ENCODE measurements around the gene FBXO24. TPM values are rescaled to one million over a fixed set of nuclear protein-coding genes. Genes with fewer than 3 reads are reported as not detected.

The FBXO24 gene
- total RNA-seq, 1 donor from 2014 or later: 0.49 TPM

- Mint-ChIP-seq H3K9me3 (ENCODE audit: unreplicated experiment) (peaks cover 2% of the 10 kb centered on the region), H3K4me3 (ENCODE audit: unreplicated experiment) (peak overlapping the region; percentile 55), H3K27ac (ENCODE audit: unreplicated experiment) (no peak overlapping the region), H3K4me1 (ENCODE audit: low read depth, unreplicated experiment) (peaks cover 4% of the 10 kb centered on the region), H3K27me3 (ENCODE audit: unreplicated experiment) (peaks cover 17% of the 10 kb centered on the region), H3K36me3 (ENCODE audit: unreplicated experiment) (no peaks in the 10 kb centered on the region)
- TF ChIP-seq CTCF (IDR thresholded peaks at IDR 0.05; ENCODE audit: partially characterized antibody, unreplicated experiment): no peak
- no peak for DNase-seq
Observed at GRCh38 chr7:100568176-100568895, 17.8 kb upstream of the FBXO24 start.

GRCh38 chr7:100568896-100569844, 17.0 kb upstream of the FBXO24 start:
- peaks cover 2% of the 10 kb centered on the region for H3K9me3 Mint-ChIP-seq (ENCODE audit: unreplicated experiment)
- peaks cover 4% of the 10 kb centered on the region for H3K4me1 Mint-ChIP-seq (ENCODE audit: low read depth, unreplicated experiment)
- no peak overlapping the region for H3K27ac Mint-ChIP-seq (ENCODE audit: unreplicated experiment)
- H3K27me3 Mint-ChIP-seq (ENCODE audit: unreplicated experiment): peaks cover 17% of the 10 kb centered on the region
- peak; percentile 70 for DNase-seq
- H3K36me3 Mint-ChIP-seq (ENCODE audit: unreplicated experiment): no peaks in the 10 kb centered on the region
- peak; percentile 49 for TF ChIP-seq CTCF (IDR thresholded peaks at IDR 0.05; ENCODE audit: partially characterized antibody, unreplicated experiment)
- H3K4me3 Mint-ChIP-seq (ENCODE audit: unreplicated experiment): peak overlapping the region; percentile 55

- no peak overlapping the region for H3K27ac Mint-ChIP-seq (ENCODE audit: unreplicated experiment)
Observed at GRCh38 chr7:100570954-100571828, 14.9 kb upstream of the FBXO24 start.

GRCh38 chr7:100571829-100572116, 14.4 kb upstream of the FBXO24 start:
- DNase-seq: no peak
- TF ChIP-seq CTCF (IDR thresholded peaks at IDR 0.05; ENCODE audit: partially characterized antibody, unreplicated experiment): no peak
- Mint-ChIP-seq H3K27ac (ENCODE audit: unreplicated experiment) (no peak overlapping the region), H3K9me3 (ENCODE audit: unreplicated experiment) (peaks cover 2% of the 10 kb centered on the region), H3K4me1 (ENCODE audit: low read depth, unreplicated experiment) (peaks cover 4% of the 10 kb centered on the region), H3K4me3 (ENCODE audit: unreplicated experiment) (no peak overlapping the region), H3K27me3 (ENCODE audit: unreplicated experiment) (peaks cover 20% of the 10 kb centered on the region), H3K36me3 (ENCODE audit: unreplicated experiment) (no peaks in the 10 kb centered on the region)

More at GRCh38 chr7:100570954-100571828, 14.9 kb upstream of the FBXO24 start:
- no peak for TF ChIP-seq CTCF (IDR thresholded peaks at IDR 0.05; ENCODE audit: partially characterized antibody, unreplicated experiment)
- Mint-ChIP-seq H3K27me3 (ENCODE audit: unreplicated experiment) (peaks cover 19% of the 10 kb centered on the region), H3K36me3 (ENCODE audit: unreplicated experiment) (no peaks in the 10 kb centered on the region), H3K4me1 (ENCODE audit: low read depth, unreplicated experiment) (peaks cover 4% of the 10 kb centered on the region), H3K4me3 (ENCODE audit: unreplicated experiment) (no peak overlapping the region), H3K9me3 (ENCODE audit: unreplicated experiment) (peaks cover 2% of the 10 kb centered on the region)
- no peak for DNase-seq

Data from glutamatergic neuron (in vitro differentiated cells).